Measurements from ENCODE around the gene BABAM2.

The BABAM2 gene

GRCh38 chr2:27911458-27912210, 21.1 kb downstream of the BABAM2 start:
- no peak for DNase-seq (ENCODE audit: low read depth)

- no peak for DNase-seq (ENCODE audit: low read depth)
Observed at GRCh38 chr2:27912512-27912911, 22.0 kb downstream of the BABAM2 start.

DNA sequence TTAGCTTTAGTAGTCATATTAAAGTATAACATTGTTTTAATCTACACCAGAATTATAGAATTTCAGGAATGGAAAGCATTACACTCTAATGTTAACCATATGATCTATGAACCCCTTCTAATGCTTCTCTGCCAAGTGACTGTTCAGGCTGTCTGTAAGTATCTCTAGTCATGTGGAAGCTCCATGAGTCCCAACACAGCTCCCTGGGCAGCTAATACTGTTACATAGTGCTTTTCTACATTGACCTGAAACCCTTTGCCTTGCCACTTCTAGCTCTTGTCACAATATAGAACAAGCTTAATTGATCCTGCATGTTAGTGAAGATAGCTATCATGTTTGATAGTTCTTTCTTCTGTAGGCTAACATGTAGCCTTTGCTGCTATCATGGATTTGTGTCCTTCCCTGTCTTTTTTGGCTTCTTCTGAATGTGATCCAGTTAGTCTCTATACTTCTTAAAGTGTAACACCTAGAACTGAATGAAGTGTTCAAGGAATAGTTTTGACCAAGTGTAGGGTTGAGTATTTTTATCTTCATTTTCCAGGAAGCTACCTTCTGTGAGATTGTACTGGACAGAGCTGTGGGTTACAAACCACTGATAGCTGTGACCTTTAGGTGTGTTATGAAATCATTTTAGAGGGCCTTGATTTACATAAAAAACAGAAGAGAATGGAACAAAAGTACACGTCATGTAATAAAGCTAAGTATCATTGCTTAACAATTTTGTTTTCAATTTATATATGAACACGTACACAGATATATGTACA, 23.7 kb downstream of the BABAM2 start:
- DNase-seq (ENCODE audit: low read depth), result no peak

GRCh38 chr2:27914805-27915175, 24.3 kb downstream of the BABAM2 start:
- no peak for DNase-seq (ENCODE audit: low read depth)

DNA sequence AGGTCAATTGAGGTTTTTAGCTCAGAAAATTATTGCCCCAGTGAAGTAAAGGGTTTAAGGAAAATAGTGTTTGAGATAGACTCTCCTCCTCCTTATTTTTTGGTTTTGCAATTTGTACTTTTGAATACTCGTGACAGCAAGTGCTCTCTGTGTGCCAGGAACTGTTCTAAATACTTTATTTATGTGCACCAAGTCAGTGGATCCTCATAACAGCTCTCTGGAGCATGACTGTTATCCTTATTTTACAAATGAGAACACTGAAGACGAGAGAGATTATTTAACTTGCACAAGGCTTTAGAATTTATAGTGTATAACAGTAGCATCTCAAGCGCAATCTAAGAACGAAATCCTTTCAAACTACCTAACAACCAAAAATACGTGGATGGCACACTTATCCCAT, 24.7 kb downstream of the BABAM2 start:
- no peak for DNase-seq (ENCODE audit: low read depth)

DNA sequence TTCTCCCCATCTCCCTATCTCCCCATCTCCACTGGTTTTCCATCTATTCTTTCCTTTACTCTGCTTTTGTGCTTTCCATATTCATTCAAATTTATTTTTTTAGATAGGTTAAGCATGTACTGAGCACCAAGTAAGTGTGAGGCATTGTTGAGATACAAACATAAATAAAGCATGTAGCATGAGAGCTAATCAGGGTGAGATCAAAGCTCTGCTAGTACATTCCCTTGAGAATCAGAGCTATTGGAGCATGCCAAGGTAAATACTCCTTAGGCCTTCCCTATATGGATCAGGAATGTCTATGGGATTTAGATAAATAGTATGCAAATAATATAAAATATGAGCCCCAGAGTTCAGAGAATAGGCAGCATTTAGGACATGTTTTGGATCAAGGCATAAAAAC, 25.3 kb downstream of the BABAM2 start:
- DNase-seq (ENCODE audit: low read depth), result no peak

GRCh38 chr2:27916293-27916995, 25.9 kb downstream of the BABAM2 start:
- DNase-seq (ENCODE audit: low read depth), result no peak

- no peak for DNase-seq (ENCODE audit: low read depth)
Observed at GRCh38 chr2:27920148-27920885, 29.8 kb downstream of the BABAM2 start.

GRCh38 chr2:27921424-27921823, 30.9 kb downstream of the BABAM2 start:
- no peak for DNase-seq (ENCODE audit: low read depth)

- DNase-seq (ENCODE audit: low read depth), result no peak
Observed at GRCh38 chr2:27921880-27922547, 31.5 kb downstream of the BABAM2 start.

GRCh38 chr2:27922842-27923241, 32.3 kb downstream of the BABAM2 start:
- DNase-seq (ENCODE audit: low read depth), result no peak

GRCh38 chr2:27925766-27926472, 35.4 kb downstream of the BABAM2 start:
- no peak for DNase-seq (ENCODE audit: low read depth)

DNA sequence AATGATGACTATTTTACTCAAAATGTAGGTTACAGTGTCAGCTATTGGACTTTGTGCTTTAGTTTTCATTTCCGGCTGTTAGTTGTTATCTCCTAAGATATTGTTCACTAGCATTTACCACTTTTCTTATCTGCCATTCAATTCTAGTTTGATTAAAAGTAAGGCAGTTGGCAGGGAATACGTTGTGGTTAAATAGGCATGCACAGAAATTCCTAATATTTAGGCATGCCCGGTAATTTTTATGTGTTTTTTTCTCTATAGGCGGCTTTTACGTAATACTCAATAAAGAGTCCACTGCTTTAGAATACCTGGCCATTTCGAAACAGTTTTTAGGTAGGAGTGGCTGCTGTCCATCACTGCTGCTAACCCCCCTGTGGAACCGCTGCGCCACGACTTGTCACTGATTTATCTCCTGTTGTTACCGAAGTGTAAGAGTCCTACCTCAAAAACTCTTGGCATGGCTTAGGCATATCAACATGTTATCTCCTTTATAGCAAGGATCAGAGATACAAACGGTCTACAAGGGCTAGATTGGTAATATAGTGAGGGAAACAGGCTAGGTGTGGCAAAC, 39.5 kb downstream of the BABAM2 start:
- DNase-seq (ENCODE audit: low read depth), result no peak

GRCh38 chr2:27931361-27931950, 40.9 kb downstream of the BABAM2 start:
- no peak for DNase-seq (ENCODE audit: low read depth)

DNA sequence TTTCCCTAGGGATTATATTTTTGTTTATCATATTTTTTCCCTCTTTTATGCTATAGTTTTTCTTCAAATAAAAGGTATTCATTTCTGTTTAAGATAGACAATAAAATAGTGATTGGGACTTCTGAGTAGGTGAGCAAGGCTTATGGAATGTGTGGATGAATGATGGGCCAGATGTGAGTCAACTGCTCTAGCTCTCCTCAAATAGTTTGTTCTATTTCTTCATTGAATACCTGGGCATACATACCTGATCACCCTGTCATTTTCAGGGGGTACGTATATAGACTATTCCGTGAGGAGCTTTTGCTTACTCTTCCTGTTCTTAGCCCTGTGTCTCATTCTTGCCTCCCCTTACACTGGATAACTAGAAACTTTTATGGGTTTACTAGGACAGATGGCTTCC, 41.9 kb downstream of the BABAM2 start:
- no peak for DNase-seq (ENCODE audit: low read depth)

DNA sequence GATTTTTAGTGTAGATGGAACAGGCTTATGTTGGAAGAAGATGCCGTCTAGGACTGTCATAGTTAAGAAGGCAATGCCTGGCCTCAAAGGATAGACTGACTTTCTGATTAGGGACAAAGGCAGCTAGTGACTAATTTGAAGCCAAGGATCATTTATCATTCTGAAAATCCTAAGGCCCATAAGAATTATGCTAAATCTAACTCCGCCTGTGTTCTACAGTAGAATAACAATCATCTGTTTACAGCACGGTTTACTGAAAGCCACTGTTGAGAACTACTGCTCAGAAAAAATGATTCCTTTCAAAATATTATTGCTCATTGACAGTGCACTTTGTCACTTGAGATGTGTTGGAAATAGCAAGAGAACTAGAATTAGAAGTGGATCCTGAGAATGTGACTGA, 44.5 kb downstream of the BABAM2 start:
- no peak for DNase-seq (ENCODE audit: low read depth)

GRCh38 chr2:27940090-27940671, 49.7 kb downstream of the BABAM2 start:
- DNase-seq (ENCODE audit: low read depth), result no peak

- no peak for DNase-seq (ENCODE audit: low read depth)
Observed at GRCh38 chr2:27940982-27941381, 50.5 kb downstream of the BABAM2 start.

GRCh38 chr2:27942612-27943547, 52.4 kb downstream of the BABAM2 start:
- DNase-seq (ENCODE audit: low read depth), result no peak

All from activated T-helper 1 cell treated with Interleukin-2 at 50 U/mL for 16 hours (primary cell).